NCI-H82 (cell line): ENCODE data around the gene SLC38A1.
A peak's percentile ranks its signal among the peaks of the same experiment; 100 is the strongest.
"Not testable (repeated sequence)": the region's sequence is repeated elsewhere in the genome, so short reads cannot be mapped to it uniquely, and the experiment has no call there.

Experiments
- DNase-seq: peaks from one replicate; lab custom pipeline; 2025; lab: John Stamatoyannopoulos, UW

SLC38A1 gene

GRCh38 chr12:46268583-46269428, at the start of gene SLC38A1:
SLC38A1 (minus strand) TSS chr12:46269043; CDS start chr12:46239800, 29,243 bp downstream.
- DNase-seq, result peak; percentile 91

GRCh38 chr12:46318037-46318436, 49.2 kb upstream of the SLC38A1 start:
- no peak for DNase-seq

GRCh38 chr12:46304070-46304469, 35.2 kb upstream of the SLC38A1 start:
- DNase-seq, result no peak

DNA sequence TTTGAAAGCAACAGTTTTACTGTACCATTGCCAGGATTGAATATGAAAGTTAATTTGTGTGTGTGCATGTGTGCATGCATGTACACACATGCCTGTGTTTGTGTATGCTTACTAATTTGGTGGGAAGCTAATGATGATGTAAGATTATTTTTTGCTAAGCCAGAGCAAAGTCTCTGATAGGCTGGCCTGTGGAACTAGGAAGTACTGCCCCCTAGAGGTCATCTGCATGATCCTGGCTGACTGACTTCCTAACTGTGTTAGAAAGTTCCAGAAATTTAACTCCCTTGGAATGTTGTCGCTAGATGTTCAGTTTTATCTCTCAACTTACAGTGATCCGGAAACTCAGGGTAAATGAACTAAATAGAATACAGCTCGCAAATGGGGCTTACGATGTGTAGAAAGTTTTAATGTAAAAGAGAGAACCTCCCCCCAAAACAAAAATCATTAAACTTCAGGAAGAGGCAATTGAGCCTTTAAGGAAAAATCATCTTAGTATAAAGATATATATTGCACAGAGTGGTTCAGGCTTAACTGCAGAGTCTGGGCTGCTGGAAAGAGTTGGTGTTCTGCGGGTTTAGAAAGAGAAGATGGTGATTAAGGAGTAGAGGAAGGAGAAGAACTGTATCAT, 34.3 kb upstream of the SLC38A1 start:
- DNase-seq, result peak; percentile 47

DNA sequence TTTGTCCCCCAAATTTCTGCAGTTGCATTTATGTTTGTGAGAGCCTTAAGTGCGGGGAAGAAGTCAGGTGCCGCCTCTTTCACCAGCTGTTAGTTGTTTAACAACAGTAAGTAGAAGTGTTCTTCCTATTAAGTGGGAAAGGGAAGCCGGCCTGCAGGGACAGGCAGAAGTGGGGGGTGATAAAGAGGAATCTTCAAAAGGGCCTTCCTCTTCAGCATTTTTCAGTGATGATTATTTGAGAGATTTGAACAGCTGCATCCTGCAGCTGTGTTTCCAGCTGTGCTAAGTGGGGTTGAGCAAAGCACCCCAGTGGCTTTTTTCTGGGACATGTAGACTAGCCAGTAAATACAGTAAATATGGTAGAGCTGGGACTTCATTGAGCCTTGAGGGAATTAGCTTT, 32.1 kb upstream of the SLC38A1 start:
- no peak for DNase-seq

DNA sequence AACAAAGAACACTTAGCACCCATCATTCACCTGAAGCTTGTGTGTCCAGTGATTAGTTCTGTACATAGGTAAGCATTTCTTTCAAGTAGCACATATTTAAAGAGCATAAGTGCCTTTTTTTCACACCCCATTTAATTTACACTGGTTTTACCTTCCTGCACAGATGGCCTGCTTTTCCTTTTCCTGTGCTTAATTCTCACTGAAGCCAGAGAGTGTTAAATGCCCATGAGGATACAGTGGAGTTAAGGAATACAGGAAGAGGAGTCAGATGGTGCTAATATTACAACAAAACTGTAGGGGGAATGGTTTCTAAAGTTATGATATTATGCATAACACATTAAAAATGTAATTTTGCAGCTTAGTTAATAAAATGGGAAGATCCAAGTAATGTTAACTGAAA, 31.0 kb upstream of the SLC38A1 start:
- DNase-seq, result peak; percentile 45

DNA sequence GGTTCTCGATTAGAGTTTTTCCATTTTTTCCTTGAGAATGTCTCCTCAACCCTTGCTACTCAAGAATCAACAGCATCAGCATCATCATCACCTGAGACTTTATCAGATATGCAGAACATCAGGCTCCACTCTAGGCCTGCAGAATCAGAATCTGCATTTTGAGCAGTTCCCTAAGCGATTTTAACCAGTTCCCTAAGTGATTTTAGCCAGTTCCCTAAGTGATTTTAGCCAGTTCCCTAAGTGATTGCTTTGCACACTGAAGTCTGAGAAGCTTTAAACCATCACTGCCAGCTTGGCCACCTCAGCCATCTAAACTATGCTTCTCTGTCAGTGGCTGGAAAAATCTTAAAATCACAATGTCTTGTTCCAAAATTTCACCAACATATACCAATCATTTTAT, 29.4 kb upstream of the SLC38A1 start:
- no peak for DNase-seq

GRCh38 chr12:46296822-46297221, 28.0 kb upstream of the SLC38A1 start:
- DNase-seq, result no peak

GRCh38 chr12:46292754-46293402, 24.0 kb upstream of the SLC38A1 start:
- DNase-seq, result no peak

DNA sequence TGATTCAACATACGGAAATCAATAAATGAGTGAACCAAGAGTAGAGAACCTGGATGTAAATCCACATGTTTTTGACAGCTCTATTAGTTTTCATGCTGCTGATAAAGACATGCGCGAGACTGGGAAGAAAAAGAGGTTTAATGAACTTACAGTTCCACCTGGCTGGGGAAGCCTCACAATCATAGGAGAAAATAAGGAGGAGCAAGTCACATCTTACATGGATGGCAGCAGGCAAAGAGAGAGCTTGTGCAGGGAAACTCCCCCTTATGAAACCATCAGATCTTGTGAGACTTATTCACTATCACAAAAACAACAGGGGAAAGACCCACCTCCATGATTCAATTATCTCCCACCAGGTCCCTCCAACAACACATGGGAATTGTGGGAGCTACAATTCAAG, 23.1 kb upstream of the SLC38A1 start:
- not testable (repeated sequence) for DNase-seq

DNA sequence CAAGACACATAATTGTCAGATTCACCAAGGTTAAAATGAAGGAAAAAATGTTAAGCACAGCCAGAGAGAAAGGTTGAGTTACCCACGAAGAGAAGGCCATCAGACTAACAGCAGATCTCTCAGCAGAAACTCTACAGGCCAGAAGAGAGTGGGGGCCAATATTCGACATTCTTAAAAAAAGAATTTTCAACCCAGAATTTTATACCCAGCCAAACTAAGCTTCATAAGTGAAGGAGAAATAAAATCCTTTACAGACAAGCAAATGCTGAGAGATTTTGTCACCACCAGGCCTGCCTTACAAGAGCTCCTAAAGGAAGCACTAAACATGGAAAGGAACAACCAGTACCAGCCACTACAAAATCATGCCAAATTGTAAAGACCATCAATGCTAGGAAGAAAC, 16.3 kb upstream of the SLC38A1 start:
- not testable (repeated sequence) for DNase-seq

- no peak for DNase-seq
These were observed 14.0 kb upstream of the SLC38A1 start for GRCh38 chr12:46282829-46283228.

- DNase-seq, result no peak
These were observed 7.9 kb upstream of the SLC38A1 start for GRCh38 chr12:46276756-46277155.

DNA sequence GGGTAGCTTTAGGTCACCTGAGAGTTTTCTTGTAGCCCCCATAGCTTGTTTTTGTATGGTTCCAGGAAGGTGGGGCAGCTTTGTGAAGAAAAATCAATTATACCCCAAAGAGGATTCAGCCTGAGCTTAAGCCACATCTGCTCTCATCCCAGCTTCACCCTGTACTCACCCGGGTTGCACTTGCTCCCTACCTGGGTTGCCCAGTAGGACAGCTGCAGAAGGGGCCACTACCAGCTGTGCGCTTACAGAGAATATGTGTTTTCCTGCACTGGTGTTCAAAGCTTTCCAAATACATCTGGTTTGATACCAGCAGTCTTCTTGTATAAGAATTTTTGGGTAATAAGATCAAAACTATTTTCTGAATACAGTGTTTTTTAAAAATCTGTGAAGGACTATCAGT, 3.0 kb upstream of the SLC38A1 start:
- peak; percentile 98 for DNase-seq

DNA sequence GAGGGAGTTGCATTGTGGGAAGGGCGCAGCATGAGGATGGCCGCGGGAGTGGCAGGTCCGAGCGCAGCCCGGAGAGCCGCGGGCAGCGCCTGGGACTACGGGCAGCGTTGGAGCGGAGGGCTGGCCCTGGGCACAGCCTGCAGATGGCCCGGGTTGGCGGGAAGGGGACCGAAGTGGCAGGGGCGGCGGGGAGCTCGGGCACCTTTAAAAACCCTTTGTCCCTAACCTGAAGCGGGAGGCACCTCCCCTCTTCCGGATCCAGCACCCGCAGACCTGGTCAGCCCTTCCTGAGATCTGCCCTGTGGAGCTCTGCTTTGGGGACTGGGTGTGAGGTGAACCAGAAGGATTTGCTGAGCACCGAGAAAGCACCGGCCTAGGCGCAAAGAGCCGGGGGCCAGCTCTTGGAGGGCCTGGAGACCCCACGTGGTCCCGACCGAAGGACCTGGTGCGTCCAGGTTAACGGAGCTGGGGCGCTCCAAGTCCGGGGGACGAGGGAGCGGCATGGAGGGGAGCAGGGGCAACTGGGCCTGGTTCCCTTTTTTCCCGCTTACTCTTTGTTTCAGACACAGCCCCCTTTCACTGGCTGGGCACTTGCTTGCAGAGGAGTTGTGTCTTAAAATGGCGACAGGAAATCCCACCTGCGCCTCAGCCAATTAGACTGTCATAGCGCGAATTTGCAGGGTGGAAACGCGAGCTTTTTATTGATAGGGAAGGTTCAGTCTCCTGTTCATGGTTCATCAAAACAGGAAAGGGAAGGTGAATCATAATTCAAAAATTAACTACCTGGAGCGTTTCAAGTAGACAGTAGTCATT, 792 bp upstream of the SLC38A1 start:
- peak; percentile 82 for DNase-seq

DNA sequence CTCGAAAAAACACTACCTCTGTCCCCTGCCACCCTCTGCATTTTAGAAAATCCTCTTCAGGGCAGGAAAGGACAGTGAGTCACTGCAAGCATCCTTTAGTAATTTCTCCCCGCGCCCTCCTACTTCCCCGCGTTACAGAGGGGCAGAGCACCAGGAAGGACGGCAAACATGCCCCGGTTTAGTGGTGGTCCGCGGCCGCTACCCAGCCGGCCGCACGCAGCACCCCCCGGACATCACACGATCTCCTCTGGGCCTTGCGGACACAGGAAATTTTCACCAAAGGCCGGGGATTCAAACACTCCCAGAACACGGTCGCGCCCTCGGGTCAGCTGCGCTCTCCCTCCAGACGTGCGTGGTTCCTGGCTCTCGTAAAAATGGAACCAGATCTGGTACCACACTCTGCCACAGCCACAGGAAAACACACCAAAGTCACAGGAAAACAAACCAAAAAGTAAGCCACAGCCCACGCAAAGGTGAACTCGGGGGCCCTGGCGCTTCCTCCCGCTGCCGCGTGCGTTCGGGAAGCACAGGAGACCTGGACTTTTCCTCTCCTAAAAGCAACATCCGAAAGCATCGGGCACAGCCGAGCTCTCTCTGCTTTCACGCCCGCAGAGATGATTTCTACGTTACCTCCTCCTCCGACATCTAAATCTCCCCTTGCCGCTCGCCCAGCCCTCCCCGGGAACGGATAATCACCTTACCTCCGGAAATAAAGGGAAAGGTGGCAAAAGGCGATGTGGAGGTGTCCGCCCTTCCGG, 839 bp downstream of the SLC38A1 start:
- no peak for DNase-seq

- peak; percentile 57 for DNase-seq
These were observed 1.3 kb downstream of the SLC38A1 start for GRCh38 chr12:46267575-46267824.

DNA sequence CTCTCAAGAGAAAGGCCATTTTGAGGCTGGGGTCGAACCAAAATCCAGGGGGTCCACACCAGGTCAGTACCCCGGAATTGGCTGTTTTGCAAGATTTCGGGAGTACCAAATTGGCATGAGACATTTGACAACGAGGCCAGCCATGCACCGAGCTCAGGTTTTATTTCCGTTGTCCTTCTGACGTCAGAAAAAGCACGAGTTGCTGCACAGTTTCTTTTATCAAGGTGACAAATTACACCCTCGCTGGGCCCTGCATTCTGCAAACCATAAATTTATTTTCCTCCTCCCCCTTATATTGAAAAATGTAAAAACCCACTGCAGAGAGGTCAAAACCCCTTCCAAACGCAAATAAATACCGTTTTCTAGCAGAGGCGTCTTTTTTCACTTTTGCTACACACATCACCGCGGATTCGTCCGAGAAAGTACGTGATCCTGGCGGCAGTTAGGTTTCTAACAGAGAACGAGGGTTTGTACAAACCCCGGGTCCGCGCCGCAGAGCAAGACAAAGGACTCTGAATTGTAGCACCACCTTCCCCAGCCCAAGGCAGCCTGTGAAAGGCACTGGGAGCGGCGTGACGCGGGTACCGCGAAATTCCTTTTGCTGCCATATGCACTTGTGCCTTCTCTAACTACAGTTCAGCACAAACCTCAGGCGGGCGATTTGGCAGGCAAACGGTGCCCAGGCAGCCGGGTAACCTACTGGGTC, 1.8 kb downstream of the SLC38A1 start:
- peak; percentile 61 for DNase-seq

- peak; percentile 70 for DNase-seq
These were observed 2.5 kb downstream of the SLC38A1 start for GRCh38 chr12:46266382-46266791.

DNA sequence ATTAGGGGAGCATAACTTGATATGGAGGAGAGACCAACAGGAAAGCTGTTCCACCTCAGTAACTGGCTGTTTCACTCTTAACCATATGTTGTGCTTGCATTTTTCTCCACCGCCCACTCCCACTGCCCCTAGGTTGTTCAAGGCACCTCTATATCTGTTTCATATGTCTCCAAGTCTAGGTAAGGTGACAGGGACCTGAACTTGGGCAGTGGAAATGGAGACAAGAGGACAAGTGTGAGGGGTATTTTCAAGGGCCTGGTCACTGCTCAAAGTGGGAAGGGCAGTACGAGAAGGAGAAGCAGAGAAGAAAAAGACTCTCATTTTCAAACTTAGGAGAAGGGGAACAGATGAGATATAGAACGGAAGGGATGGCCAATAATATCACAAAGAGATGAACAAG, 3.1 kb downstream of the SLC38A1 start:
- peak; percentile 42 for DNase-seq

GRCh38 chr12:46265102-46265501, 3.7 kb downstream of the SLC38A1 start:
- DNase-seq, result no peak
